ENCODE measurements around the gene ARTN.

ARTN gene

GRCh38 chr1:43925846-43926245, 7.8 kb upstream of the ARTN start:
- no peak for DNase-seq

- DNase-seq = no peak
Observed at GRCh38 chr1:43930168-43930948, 3.2 kb upstream of the ARTN start.

GRCh38 chr1:43930949-43931275, 2.7 kb upstream of the ARTN start:
- DNase-seq = no peak

GRCh38 chr1:43931711-43932660, 1.6 kb upstream of the ARTN start:
- DNase-seq = no peak

- DNase-seq = peak; percentile 65
Observed at GRCh38 chr1:43932786-43933385, 715 bp upstream of the ARTN start.

GRCh38 chr1:43934101-43934985, 742 bp downstream of the ARTN start:
- peak; percentile 48 for DNase-seq

GRCh38 chr1:43934986-43935324, 1.4 kb downstream of the ARTN start:
- DNase-seq = no peak

GRCh38 chr1:43935711-43936427, 2.3 kb downstream of the ARTN start:
- DNase-seq = no peak

GRCh38 chr1:43936431-43937151, 3.0 kb downstream of the ARTN start:
- no peak for DNase-seq

- peak; percentile 0 for DNase-seq
Observed at GRCh38 chr1:43937179-43937865, 3.7 kb downstream of the ARTN start.

GRCh38 chr1:43938383-43938782, 4.8 kb downstream of the ARTN start:
- no peak for DNase-seq

- peak; percentile 0 for DNase-seq
Observed at GRCh38 chr1:43938892-43939587, 5.4 kb downstream of the ARTN start.

- DNase-seq = no peak
Observed at GRCh38 chr1:43942411-43942810, 8.8 kb downstream of the ARTN start.

GRCh38 chr1:43944860-43945259, 11.3 kb downstream of the ARTN start:
- DNase-seq = no peak

- no peak for DNase-seq
Observed at GRCh38 chr1:43945674-43946235, 12.2 kb downstream of the ARTN start.

GRCh38 chr1:43946236-43947060, 12.8 kb downstream of the ARTN start, which contains the start of gene IPO13:
TSS of gene IPO13 (plus strand) at chr1:43946950. CDS start at chr1:43947601, 651 bp downstream.
- peak; percentile 95 for DNase-seq

GRCh38 chr1:43947061-43947873, 13.7 kb downstream of the ARTN start:
- DNase-seq = no peak
